SJSA1 (cell line): ENCODE measurements around the gene PLXNA4. TPM values are rescaled to one million over a fixed set of nuclear protein-coding genes. Genes with fewer than 3 reads are reported as not detected.
A peak's percentile ranks its signal among the peaks of the same experiment; 100 is the strongest.
"Not testable (repeated sequence)": the region's sequence is repeated elsewhere in the genome, so short reads cannot be mapped to it uniquely, and the experiment has no call there.

Experiments
- DNase-seq, 2 experiments: peaks; one replicate each; pipeline ENCODE4 v3.0.0-alpha.2; 2015 to 2020; ENCODE audit warnings: low spot score in 2 of 2, low read depth in 1 of 2
- H3K27ac ChIP-seq: fragments of 250-450 bp; sonication (Bioruptor Pico); 2 replicates; pipeline ENCODE4 v1.5.1; 2020; ENCODE audit warnings: mild to moderate bottlenecking, moderate library complexity
- H3K27me3 ChIP-seq: fragments of 250-450 bp; sonication (Bioruptor Pico); replicated peaks from 2 replicates; pipeline ENCODE4 v1.5.1; 2020; ENCODE audit warnings: mild to moderate bottlenecking, moderate library complexity
- H3K36me3 ChIP-seq: fragments of 250-450 bp; sonication (Bioruptor Pico); 2 replicates; pipeline ENCODE4 v1.5.1; 2020; ENCODE audit warnings: mild to moderate bottlenecking
- H3K4me1 ChIP-seq: fragments of 250-450 bp; sonication (Bioruptor Pico); replicated peaks from 2 replicates; pipeline ENCODE4 v1.6.1; 2021; ENCODE audit warnings: mild to moderate bottlenecking
- H3K4me3 ChIP-seq: fragments of 250-450 bp; sonication (Bioruptor Pico); 2 replicates; pipeline ENCODE4 v1.5.1; 2020; ENCODE audit warnings: mild to moderate bottlenecking
- H3K9me3 ChIP-seq: fragments of 250-450 bp; sonication (Bioruptor Pico); replicated peaks from 2 replicates; pipeline ENCODE4 v1.5.1; 2020; ENCODE audit warnings: mild to moderate bottlenecking
- total RNA-seq: library from RNA; depleted of rRNA; stranded (reverse); fragments of >200 nt; shearing (Covaris generic); gene quantifications from 2 replicates; pipeline ENCODE4 v1.2.3, GENCODE V29; 2014

The PLXNA4 gene
- total RNA-seq, 1 experiment from 2014 or later: not detected

DNA sequence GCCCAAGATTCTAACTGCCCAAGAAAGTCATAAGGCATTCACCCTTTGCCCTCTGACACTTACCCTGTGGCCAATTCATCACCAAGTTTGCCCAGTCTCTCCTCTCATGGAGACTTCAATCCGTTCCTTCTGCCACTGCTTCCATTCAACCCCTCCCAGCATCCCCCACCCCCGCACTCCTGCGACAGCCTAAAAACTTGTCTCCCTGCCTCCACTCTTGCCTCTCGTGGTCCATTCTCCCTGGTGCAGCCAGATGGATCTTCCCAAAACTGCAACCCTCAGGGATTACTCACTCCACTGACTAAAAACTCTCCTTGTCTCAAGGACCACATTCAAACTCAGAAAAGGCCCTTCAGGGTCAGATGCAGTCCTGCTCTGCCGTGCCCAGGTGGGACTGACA lies 32.3 kb upstream of the PLXNA4 start:
- H3K27me3 ChIP-seq: no peaks in the 10 kb centered on the region
- H3K4me1 ChIP-seq: no peaks in the 10 kb centered on the region
- no peak for DNase-seq
- H3K9me3 ChIP-seq: no peaks in the 10 kb centered on the region
- no peak overlapping the region for H3K4me3 ChIP-seq
- no peaks in the 10 kb centered on the region for H3K36me3 ChIP-seq
- H3K27ac ChIP-seq: no peak overlapping the region

DNA sequence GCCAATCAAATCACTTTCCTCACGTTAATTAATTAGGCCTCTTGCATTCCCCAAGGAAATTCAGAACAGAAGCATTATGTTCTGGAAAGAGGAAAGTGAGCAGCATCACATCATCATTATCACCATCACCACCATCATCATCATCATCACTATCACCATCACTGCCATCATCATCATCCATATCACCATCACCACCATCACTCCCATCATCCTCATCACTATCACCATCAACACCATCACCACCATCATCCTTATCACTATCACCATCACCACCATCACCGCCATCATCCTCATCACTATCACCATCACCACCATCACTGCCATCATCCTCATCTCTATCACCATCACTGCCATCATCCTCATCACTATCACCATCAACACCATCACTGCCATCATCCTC lies 31.4 kb upstream of the PLXNA4 start:
- no peak overlapping the region for H3K4me3 ChIP-seq
- no peaks in the 10 kb centered on the region for H3K4me1 ChIP-seq

DNA sequence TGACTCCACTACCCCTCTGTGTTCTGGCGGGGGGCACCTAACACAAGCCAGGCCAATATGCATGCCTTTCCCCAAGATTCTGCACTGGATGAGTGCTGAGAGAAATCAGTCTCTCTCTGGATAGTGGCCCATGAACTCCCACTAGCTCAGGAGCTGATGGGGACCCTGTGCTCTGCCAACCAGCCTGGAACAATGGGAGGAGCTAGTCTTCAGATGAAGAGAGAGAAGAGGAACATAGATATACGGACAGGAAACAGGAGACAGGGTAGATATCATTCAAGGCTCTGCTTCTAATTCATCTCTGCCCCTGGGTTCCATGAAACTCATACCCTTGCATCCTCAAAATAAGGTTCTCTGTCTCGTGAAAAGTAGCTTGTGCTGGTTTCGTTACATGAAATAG lies 27.9 kb upstream of the PLXNA4 start:
- no peaks in the 10 kb centered on the region for H3K4me1 ChIP-seq
- H3K4me3 ChIP-seq: no peak overlapping the region
- H3K27me3 ChIP-seq: peaks cover 8% of the 10 kb centered on the region
- no peaks in the 10 kb centered on the region for H3K9me3 ChIP-seq
- no peak for DNase-seq
- no peak overlapping the region for H3K27ac ChIP-seq
- H3K36me3 ChIP-seq: no peaks in the 10 kb centered on the region

More for the DNA sequence above, 31.4 kb upstream of the PLXNA4 start:
- Histone ChIP-seq H3K27ac (no peak overlapping the region), H3K36me3 (no peaks in the 10 kb centered on the region), H3K27me3 (peaks cover 3% of the 10 kb centered on the region; the same call in 1 of the 2 replicates), H3K9me3 (no peaks in the 10 kb centered on the region)
- DNase-seq: no peak

DNA sequence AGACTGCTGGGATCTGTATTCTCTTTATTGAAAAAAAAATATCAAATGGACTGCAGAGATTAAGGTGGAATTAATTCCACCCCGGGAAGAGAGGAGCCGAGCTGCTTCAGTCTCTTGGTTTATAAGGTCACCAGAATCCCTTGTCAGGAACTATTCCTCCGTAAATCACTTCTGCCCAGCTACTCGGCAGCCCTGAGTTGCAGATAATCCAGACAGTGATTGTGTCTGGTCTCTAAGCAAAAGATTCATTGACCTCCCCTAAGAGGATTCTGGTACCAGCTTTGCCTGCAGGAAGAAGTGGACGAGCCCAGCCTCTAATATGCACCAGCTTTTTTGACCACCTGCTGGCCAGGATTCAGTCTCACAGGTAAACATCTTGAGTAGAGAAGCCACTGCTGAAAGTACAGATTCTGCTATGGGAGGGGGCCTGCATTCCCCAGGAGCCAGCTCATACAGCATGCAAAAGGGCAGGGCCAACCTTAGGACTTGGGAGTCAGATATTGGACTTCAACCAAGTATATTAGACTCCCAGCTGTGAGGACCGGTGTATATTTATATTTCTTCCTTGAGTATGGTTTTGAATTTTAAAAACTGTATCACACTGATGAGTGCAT lies 27.1 kb upstream of the PLXNA4 start:
- Histone ChIP-seq H3K9me3 (no peaks in the 10 kb centered on the region), H3K27ac (no peak overlapping the region), H3K27me3 (peaks cover 11% of the 10 kb centered on the region), H3K4me3 (no peak overlapping the region), H3K36me3 (no peaks in the 10 kb centered on the region), H3K4me1 (no peaks in the 10 kb centered on the region)
- no peak for DNase-seq

DNA sequence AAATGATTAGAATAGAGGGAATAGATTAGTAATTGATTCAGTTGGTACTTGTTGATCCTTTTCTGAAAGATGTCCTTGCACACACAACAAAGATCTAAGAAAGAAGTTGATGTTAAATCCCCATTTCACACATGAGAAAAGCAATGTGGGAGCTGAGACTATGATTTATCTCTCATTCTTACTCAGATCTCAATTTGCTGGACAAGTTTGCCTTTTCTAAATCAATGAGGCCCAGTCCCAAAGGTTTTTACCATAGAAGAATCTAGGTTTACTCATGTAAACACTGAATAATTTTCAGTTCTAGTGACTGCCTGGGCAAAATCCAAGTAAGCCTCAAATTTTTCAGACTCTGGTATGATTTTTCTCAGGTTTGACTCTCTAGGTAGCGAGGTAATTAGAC lies 25.5 kb upstream of the PLXNA4 start:
- Histone ChIP-seq H3K9me3 (no peaks in the 10 kb centered on the region), H3K36me3 (no peaks in the 10 kb centered on the region), H3K4me1 (no peaks in the 10 kb centered on the region), H3K27ac (no peak overlapping the region), H3K4me3 (no peak overlapping the region), H3K27me3 (peaks cover 12% of the 10 kb centered on the region)
- no peak for DNase-seq

DNA sequence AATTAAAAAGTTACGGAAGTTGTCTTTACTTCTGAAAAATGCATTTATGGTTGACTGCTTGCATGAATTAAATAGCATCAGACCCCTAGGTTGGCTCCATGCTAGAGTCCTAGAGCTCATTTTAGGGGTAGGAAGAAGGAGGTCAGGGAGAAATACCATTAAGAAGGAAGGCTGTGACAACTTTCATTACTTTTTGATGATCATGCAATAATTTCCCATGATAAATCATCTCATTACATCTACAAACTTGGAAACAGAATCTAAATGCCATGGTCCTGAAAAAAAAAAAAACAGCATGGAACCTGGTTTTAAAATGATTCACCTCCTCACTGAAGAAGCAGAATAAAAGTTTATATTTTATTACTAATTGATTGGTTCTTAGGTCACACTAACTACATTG lies 20.3 kb upstream of the PLXNA4 start:
- no peak overlapping the region for H3K27ac ChIP-seq
- H3K27me3 ChIP-seq: peaks cover 8% of the 10 kb centered on the region; the same call in 1 of the 2 replicates
- no peak for DNase-seq
- H3K4me1 ChIP-seq: no peaks in the 10 kb centered on the region
- no peaks in the 10 kb centered on the region for H3K36me3 ChIP-seq
- no peaks in the 10 kb centered on the region for H3K9me3 ChIP-seq
- H3K4me3 ChIP-seq: no peak overlapping the region

DNA sequence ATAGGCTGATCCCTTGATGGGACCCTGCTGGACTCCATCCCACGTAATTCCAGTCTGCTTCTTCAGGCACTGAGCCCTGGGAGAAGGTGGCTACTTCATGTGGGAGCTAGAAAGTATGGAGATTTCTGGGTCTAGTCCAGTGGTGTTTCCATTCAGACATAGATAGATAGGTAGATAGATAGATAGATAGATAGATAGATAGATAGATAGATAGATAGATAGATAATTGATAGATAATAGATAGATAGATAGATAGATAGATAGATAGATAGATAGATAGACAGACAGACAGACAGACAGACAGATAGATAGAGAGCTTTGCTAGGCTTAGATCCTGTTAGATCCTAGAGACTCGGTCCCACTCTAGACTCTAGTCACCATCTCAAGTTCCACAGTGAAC lies 18.5 kb upstream of the PLXNA4 start:
- DNase-seq, H3K4me1 ChIP-seq, H3K4me3 ChIP-seq, H3K27me3 ChIP-seq, H3K36me3 ChIP-seq, H3K9me3 ChIP-seq, H3K27ac ChIP-seq: not testable (repeated sequence)

DNA sequence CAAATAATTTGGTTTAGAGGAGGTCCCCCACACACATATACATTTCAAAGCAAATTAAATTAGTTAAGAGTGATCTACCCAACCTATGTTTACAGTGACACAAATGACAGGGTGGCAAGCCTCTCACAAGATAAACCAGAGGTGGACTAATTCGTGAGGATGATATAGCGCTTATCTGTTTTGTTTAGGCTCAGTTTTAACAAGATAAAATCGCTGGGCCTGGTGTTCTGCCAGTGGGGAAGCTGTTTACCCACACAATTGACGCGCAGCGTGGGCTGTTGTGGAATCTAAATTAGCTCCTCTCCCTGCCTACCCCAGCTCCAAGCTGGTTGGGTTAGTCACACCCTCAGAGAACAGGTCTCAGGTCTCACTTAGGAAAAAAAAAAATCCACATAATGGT lies 16.7 kb upstream of the PLXNA4 start:
- Histone ChIP-seq H3K4me3 (no peak overlapping the region), H3K27me3 (no peaks in the 10 kb centered on the region), H3K36me3 (no peaks in the 10 kb centered on the region), H3K9me3 (no peaks in the 10 kb centered on the region), H3K27ac (no peak overlapping the region), H3K4me1 (no peaks in the 10 kb centered on the region)
- no peak for DNase-seq

DNA sequence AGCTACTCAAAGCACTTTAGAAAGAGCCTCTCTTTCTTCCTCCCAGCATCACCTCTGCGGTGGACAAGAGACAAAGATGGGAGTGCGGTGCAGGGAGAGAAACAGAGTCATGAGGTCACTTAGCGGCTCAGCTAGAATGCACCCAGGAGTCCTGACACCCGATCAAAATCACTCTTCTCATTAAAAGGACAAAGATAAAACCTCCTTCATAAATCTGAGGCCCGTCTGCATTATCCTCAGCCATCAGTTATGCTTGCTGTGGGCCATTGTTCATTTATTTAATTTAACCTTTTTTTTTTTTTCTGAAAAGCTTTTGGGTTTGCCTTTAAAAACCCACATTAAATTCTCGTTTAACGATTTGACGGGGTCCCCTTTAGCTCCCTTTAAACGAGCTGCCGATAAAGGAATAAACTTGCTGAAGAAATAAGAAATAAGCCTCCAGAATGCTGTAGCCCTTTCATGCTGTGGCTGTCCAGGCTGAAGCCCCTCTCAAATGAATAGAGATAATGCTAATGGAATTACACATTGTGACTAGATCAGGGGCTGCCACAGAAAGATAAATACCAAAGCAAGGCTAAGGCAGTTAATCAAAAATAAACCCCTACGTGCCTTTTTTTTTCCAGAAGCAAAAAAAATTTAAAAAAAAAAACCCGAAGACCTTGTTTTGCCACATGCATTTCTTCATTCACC lies 16.1 kb upstream of the PLXNA4 start:
- Histone ChIP-seq H3K27ac (no peak overlapping the region), H3K9me3 (no peaks in the 10 kb centered on the region), H3K36me3 (no peaks in the 10 kb centered on the region), H3K27me3 (no peaks in the 10 kb centered on the region), H3K4me1 (no peaks in the 10 kb centered on the region), H3K4me3 (no peak overlapping the region)
- no peak for DNase-seq

DNA sequence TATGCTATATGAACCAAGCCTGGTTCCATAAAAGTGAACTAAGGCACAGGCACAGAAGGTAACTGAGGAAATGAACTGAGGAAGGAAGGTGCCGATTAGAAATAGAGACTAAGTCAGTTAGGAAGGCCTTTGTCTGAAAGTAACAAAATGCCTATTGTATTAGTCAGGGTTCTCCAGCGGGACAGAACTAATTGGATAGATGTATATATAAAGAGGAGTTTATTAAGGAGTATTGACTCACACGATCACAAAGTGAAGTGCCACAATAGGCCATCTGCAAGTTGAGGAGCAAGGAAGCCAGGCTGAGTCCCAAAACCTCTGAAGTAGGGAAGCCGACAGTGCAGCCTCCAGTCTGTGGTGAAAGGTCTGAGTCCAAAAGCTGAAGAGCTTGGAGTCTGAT lies 13.9 kb upstream of the PLXNA4 start:
- no peak overlapping the region for H3K27ac ChIP-seq
- no peaks in the 10 kb centered on the region for H3K4me1 ChIP-seq
- H3K9me3 ChIP-seq: no peaks in the 10 kb centered on the region
- H3K36me3 ChIP-seq: no peaks in the 10 kb centered on the region
- H3K27me3 ChIP-seq: 0 out of 2 replicates have a peak, but pooled peaks cover 3% of the 10 kb centered on the region
- no peak for DNase-seq
- no peak overlapping the region for H3K4me3 ChIP-seq

DNA sequence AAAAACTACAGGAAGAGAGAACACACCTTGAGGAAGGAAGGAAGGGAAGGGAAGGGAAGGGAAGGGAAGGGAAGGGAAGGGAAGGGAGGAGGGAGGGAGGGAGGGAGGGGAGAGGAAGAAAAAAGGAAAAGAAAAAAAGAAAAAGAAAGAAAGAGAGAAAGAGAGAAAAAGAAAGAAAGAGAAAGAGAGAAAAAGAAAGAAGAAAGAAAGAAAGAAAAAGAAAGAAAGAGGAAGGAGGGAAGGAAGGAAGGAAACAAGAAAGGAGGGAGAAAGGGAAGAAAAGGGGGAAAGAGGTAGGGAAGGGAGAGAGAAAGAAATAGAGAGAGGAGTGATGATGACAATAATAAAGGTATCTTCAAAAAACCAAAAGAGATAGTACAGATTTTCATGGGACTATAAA lies 12.3 kb upstream of the PLXNA4 start:
- no peaks in the 10 kb centered on the region for H3K9me3 ChIP-seq

DNA sequence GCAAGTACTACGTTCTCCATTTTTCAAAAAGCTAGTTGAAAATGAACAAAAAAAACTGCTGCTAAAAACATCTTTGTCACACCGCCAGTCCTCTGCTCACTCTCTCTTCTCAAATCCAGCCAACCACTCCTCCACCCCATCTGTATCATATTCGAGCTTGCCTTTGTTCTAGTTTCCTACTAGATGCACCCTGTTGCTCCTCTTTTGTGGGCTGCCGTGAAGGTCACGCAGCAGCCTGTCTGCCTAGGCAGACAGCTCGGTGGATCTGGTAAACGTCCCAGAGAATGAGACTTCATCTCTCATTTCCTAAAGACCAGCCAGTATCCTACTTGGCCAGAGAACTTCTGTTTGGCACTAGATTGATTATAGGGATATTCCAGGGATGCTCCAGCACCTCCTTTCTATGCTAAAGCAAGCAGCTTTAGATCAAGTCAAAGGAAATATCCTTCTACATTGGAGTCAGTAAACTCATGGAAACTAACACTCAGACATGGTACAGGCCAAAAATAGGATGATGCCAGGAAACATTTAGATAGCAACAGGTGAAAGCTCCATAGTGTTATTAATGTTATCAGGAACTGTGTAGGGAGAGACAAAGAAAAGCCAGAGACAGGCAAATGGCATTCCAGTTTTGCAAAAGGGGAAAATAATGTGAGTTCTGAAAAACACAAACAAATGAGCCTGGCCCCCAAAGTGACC lies 8.7 kb upstream of the PLXNA4 start:
- Histone ChIP-seq H3K27me3 (peaks cover 9% of the 10 kb centered on the region; the same call in 1 of the 2 replicates), H3K4me3 (no peak overlapping the region), H3K36me3 (no peaks in the 10 kb centered on the region), H3K4me1 (no peaks in the 10 kb centered on the region), H3K9me3 (no peaks in the 10 kb centered on the region), H3K27ac (no peak overlapping the region)
- no peak for DNase-seq

More for the DNA sequence above, 12.3 kb upstream of the PLXNA4 start:
- no peaks in the 10 kb centered on the region for H3K36me3 ChIP-seq
- no peak overlapping the region for H3K27ac ChIP-seq
- H3K27me3 ChIP-seq: 0 out of 2 replicates have a peak, but pooled peaks cover 3% of the 10 kb centered on the region
- DNase-seq: no peak
- H3K4me3 ChIP-seq: no peak overlapping the region
- H3K4me1 ChIP-seq: no peaks in the 10 kb centered on the region

DNA sequence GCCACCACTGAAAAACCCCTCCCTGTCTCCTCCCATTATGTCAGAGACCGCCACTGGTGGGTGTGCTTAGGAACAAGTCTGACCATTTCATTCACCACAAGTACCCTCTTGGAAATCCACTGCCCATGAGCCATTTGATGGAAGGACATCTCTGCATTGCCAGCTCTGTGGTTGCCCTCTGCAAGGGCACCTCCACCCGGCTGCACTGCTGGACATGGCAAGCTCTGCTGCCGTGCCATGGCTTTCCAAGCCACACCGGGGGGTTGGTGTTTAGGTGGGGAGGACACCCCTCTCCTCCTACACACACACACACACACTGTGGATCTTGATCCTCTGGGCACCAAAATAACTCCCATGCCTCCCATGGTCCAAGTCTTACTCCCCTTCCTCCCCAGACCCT lies 5.2 kb upstream of the PLXNA4 start:
- no peak for DNase-seq

DNA sequence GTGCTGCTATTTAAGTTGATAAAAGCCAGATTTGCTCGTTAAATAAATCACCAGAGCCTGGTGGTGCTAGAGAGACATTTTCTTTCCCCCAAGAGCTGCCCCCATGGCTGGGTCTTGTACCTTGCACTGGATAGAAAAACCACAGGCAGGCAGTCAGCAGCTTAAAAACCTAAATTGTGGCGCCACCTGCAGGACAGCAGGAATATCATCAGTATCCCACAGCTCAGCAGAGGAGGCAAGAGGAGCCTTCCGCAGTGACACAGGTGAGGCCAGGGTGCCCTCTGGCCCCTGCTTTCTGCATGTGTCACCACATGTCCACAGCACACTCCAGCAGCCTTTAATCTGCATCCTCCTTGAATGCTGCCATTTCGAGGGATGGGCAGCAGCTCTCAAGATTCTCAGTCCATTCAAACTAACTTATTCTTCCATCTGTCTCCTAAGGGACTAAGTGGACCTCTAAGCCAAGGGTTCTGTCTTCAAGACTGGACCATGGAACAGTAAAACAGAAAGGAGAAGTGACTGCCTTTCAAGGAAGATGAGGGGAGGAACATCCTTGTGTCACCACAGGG lies 4.5 kb upstream of the PLXNA4 start:
- Histone ChIP-seq H3K27ac (no peak overlapping the region), H3K27me3 (peaks cover 34% of the 10 kb centered on the region), H3K36me3 (no peaks in the 10 kb centered on the region), H3K4me3 (no peak overlapping the region), H3K4me1 (no peaks in the 10 kb centered on the region; the same call in 1 of the 2 replicates), H3K9me3 (no peaks in the 10 kb centered on the region)
- peak; percentile 30 to 58 for DNase-seq

More for the DNA sequence above, 5.2 kb upstream of the PLXNA4 start:
- Histone ChIP-seq H3K4me3 (no peak overlapping the region), H3K27me3 (peaks cover 31% of the 10 kb centered on the region), H3K27ac (no peak overlapping the region), H3K36me3 (no peaks in the 10 kb centered on the region), H3K9me3 (no peaks in the 10 kb centered on the region), H3K4me1 (no peaks in the 10 kb centered on the region; the same call in 1 of the 2 replicates)
